GM19467 (cell line): ENCODE measurements around the gene FBXO38.
"Not testable (repeated sequence)": the region's sequence is repeated elsewhere in the genome, so short reads cannot be mapped to it uniquely, and the experiment has no call there.

ENCODE experiments used
- ATAC-seq: cut with Tn5 transposase; IDR thresholded peaks from one replicate; pipeline ENCODE4 v1.9.1; 2021; ENCODE audit warnings: mild to moderate bottlenecking, moderate library complexity; ENCODE audit not compliant: unreplicated experiment

The FBXO38 gene

GRCh38 chr5:148468746-148469145 is 85.0 kb downstream of the FBXO38 start:
- ATAC-seq: not testable (repeated sequence)

- ATAC-seq: no peak
These were observed 85.8 kb downstream of the FBXO38 start for GRCh38 chr5:148469501-148469935.

GRCh38 chr5:148471379-148471778 is 87.6 kb downstream of the FBXO38 start:
- ATAC-seq: no peak

GRCh38 chr5:148474025-148474511 is 90.3 kb downstream of the FBXO38 start:
- no peak for ATAC-seq

GRCh38 chr5:148476302-148476701 is 92.5 kb downstream of the FBXO38 start:
- no peak for ATAC-seq

GRCh38 chr5:148477429-148477828 is 93.7 kb downstream of the FBXO38 start:
- ATAC-seq: no peak

GRCh38 chr5:148482196-148482595 is 98.4 kb downstream of the FBXO38 start:
- ATAC-seq: no peak

- ATAC-seq: peak; percentile 72
These were observed 99.1 kb downstream of the FBXO38 start for GRCh38 chr5:148482697-148483462.

GRCh38 chr5:148483750-148484149 is 100.0 kb downstream of the FBXO38 start:
- no peak for ATAC-seq

- ATAC-seq: no peak
These were observed 100.9 kb downstream of the FBXO38 start for GRCh38 chr5:148484651-148485050.

- no peak for ATAC-seq
These were observed 102.7 kb downstream of the FBXO38 start for GRCh38 chr5:148486456-148486855.

- no peak for ATAC-seq
These were observed 105.0 kb downstream of the FBXO38 start for GRCh38 chr5:148488757-148489156.

- no peak for ATAC-seq
These were observed 107.4 kb downstream of the FBXO38 start for GRCh38 chr5:148491015-148491792.

GRCh38 chr5:148491793-148492184 is 108.0 kb downstream of the FBXO38 start:
- ATAC-seq: no peak

- no peak for ATAC-seq
These were observed 108.6 kb downstream of the FBXO38 start for GRCh38 chr5:148492351-148492750.
